GM23338 (cell line): ENCODE data around the gene TEX36.

Experiments used
- EZH2 ChIP-seq: fragments of 200-600 bp; sonication (generic); IDR thresholded peaks from one replicate; pipeline ENCODE4 v1.8.0; 2017; ENCODE audit warnings: antibody characterized with exemption, mild to moderate bottlenecking, low read depth; ENCODE audit not compliant: unreplicated experiment
- POLR2AphosphoS5 ChIP-seq: IDR thresholded peaks from 2 replicates; pipeline ENCODE4 v1.6.1; 2016; ENCODE audit warnings: antibody characterized with exemption, low read depth
- TF ChIP-seq, protein P1 (sequence below), 2 experiments: fragments of 200-600 bp in 1 of 2; sonication (generic) in 1 of 2; conservative IDR thresholded peaks; 2 replicates each; pipeline versions ENCODE4 v1.5.1 to v1.6.1; 2016 to 2017; ENCODE audit warnings: antibody characterized with exemption in 2 of 2, low read depth in 2 of 2, mild to moderate bottlenecking in 2 of 2, moderate library complexity in 1 of 2

DNA sequence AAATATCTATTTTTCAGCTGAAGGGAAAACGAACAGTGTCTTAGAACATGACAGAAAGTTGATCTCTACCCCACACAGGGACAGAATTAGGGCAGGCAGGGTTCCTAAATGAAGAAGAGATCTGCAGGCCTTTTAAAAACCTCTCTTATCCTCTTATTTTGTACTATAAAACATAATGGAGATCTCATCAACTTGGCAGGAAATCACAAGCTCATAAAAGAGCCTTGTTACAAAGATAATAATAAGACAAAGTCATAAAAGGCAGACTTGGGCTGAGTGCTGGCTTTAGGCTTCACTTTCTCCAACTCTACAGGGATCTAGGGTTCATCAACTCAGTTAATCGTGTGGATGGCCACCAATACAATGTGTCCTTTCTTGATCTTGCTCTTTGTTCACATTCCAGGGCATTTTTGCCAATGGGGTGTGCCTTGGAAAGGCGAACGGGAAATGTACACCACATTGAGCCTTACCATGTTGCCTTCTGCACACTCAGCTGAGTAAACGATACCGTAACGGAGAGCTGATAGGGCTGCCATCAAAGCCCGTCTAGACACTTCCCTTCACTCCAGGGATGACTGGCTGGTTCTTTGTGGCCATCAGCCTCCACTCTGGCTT is 7.1 kb upstream of the TEX36 start:
- TF ChIP-seq, protein P1, sequence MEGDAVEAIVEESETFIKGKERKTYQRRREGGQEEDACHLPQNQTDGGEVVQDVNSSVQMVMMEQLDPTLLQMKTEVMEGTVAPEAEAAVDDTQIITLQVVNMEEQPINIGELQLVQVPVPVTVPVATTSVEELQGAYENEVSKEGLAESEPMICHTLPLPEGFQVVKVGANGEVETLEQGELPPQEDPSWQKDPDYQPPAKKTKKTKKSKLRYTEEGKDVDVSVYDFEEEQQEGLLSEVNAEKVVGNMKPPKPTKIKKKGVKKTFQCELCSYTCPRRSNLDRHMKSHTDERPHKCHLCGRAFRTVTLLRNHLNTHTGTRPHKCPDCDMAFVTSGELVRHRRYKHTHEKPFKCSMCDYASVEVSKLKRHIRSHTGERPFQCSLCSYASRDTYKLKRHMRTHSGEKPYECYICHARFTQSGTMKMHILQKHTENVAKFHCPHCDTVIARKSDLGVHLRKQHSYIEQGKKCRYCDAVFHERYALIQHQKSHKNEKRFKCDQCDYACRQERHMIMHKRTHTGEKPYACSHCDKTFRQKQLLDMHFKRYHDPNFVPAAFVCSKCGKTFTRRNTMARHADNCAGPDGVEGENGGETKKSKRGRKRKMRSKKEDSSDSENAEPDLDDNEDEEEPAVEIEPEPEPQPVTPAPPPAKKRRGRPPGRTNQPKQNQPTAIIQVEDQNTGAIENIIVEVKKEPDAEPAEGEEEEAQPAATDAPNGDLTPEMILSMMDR (conservative IDR thresholded peaks at IDR 0.05; ENCODE audit: low read depth in 2 of 2): no peak
- no peak for TF ChIP-seq POLR2AphosphoS5
- no peak for TF ChIP-seq EZH2
